Epidermal melanocyte (primary cell): ENCODE measurements around the gene SDK1.
"Not testable (repeated sequence)": the region's sequence is repeated elsewhere in the genome, so short reads cannot be mapped to it uniquely, and the experiment has no call there.

Source experiments
- DNase-seq: peaks from one replicate; pipeline ENCODE4 v3.0.0; 2011; ENCODE audit warnings: low spot score; ENCODE audit not compliant: insufficient read length

SDK1 gene

GRCh38 chr7:3649678-3650440 is 348.8 kb downstream of the SDK1 start:
- DNase-seq, result no peak

DNA sequence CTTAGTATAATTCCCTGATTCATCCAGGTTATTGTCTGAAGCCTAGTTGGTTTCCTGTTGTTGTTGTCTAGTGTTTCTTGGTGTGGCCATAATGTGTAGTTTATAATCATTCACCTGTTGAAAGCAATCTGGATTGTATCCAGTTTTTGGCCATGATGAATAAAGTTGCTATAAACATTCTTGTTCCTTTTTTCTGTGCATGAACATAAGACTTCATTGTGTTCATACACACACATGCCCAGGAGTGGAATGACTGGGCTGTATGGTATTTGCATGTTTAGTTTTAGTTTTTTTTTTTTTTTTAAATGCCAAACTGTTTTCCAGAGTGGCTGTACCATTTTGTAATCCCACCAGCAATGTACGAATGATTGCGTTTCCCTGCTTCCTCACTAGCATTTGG is 349.8 kb downstream of the SDK1 start:
- DNase-seq, result no peak

DNA sequence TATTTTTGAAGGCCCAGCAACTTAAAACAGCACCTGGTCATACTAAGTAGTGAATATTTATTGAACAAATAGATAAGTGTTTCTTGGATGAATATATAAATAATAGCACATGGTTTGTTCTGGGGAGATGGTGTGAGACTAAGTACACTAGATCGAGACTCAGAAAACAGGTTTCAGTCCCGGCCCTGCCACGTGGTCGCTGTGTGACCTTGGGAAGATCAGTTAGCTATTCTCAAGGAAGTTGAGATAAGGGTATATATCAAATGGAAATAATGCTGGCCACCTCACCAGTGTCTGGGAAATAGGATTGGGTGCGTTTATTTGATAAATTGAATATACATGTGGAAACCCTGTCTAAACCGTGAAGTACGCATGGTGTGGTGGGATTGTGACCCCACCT is 354.6 kb downstream of the SDK1 start:
- DNase-seq, result no peak

GRCh38 chr7:3657206-3657605 is 356.2 kb downstream of the SDK1 start:
- no peak for DNase-seq

DNA sequence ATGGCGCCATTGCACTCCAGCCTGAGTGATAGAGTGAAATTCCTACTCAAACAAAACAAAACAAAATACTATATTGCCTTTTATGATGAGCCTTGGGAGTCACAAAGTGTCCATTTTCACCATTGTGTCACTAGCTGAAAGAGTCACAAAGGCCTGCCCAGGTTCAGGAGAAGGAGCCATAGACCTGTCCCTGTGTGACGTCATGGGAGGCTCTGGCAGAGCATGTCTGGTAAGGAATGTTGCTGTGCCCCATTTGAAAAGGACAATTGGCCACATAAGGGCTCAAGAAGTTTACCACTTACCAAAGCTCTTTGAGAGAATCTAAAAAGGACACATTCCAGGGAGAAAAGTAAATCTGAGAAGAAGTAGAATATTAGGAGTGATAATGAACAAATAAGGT is 367.7 kb downstream of the SDK1 start:
- DNase-seq, result no peak

DNA sequence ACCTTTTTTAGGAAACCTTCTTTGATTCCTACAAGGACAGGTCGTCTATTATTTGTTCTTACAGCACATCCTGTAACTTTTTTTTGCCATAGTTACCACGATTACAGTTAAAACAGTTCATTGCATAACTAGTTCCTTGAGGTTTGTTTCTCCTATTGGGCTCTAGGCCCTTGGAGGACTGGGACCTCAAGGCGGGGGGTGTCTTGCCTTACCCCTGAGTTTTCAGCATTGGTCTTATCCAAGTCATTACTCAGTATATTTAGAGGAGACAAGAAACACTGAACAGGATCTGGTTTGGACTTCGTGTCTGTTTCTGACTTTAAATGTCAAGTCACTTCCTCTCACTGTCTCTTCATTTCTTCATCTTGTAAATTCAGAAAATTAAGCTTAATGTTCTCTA is 369.8 kb downstream of the SDK1 start:
- no peak for DNase-seq

DNA sequence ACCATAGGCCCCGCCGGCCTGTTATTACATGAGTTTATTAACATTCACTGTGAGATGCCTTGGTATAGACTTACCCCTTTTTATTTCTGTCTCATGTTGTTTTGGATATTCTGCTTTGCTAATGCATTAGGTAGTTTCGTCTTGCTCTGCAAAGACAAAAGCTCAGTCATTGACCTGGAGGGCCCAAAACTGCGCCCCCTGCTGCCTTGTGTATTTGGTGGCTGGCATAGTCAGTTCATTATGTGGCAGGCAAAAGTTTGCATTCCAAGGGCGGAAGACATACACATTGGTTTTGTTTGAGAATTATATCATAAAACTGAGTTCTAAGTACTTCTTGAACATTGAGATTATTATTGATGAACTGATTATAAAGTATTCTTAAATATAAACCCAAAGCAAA is 372.5 kb downstream of the SDK1 start:
- DNase-seq, result no peak

DNA sequence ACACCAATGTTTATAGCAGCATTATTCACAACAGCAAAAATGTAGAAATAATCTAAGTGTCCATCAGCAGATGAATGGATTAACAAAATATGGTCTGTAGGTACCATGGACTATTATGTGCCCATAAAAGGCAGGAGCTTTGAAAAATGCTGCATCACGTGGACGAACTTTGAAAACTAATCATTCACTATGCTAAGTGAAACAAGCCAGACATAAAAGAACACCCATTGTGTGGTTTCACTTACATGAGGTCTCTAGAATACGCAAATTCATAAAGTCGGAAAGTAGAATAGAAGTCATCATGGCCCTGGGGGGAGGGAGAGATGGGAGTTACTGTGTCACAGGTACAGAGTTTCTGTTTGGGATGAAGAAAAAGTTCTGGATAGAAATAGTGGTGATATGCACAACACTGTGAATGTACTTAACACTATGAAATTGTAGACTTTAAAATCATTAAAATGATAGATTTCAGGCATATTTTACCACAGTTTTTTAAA is 377.3 kb downstream of the SDK1 start:
- no peak for DNase-seq

GRCh38 chr7:3682028-3682710 is 381.1 kb downstream of the SDK1 start:
- no peak for DNase-seq

- no peak for DNase-seq
These were observed 382.8 kb downstream of the SDK1 start for GRCh38 chr7:3683546-3684539.

DNA sequence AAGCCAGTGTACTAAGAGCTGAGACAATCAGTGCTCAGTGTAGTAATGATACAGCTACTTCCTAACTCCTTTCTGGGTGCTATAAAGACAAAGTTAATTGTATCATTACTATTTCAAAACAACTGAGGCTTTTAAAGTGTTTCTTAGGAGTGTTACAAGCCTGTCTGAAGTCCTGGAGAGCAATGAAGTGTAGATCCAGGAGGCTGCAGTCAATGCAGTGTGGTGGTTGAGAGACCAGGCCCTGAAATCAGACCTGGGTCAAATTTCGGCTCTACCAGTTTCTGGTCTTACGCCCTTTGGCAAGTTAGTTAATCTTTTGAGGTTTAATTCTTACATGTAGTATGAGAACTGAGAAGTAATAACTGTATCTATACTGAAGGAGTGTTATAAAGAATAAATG is 387.0 kb downstream of the SDK1 start:
- DNase-seq, result no peak

DNA sequence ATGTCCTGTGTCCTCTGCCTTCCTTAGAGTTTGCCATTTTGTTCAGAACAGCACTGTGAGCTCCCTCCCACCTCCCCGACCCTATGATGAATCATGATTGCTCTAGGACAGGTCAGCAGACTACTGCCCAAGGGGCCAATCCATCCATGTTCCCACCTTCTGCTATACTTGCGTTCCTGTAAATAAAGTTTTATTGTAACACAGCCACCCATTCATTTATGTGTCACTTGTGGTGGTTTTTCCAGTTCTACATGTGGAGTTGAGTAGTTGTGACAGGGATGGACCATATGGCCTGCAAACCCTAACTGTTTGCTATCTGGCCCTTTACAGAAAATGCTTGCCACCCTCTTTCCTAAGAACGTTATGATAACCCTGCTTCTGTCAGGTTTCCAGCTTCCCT is 387.8 kb downstream of the SDK1 start:
- DNase-seq, result no peak

DNA sequence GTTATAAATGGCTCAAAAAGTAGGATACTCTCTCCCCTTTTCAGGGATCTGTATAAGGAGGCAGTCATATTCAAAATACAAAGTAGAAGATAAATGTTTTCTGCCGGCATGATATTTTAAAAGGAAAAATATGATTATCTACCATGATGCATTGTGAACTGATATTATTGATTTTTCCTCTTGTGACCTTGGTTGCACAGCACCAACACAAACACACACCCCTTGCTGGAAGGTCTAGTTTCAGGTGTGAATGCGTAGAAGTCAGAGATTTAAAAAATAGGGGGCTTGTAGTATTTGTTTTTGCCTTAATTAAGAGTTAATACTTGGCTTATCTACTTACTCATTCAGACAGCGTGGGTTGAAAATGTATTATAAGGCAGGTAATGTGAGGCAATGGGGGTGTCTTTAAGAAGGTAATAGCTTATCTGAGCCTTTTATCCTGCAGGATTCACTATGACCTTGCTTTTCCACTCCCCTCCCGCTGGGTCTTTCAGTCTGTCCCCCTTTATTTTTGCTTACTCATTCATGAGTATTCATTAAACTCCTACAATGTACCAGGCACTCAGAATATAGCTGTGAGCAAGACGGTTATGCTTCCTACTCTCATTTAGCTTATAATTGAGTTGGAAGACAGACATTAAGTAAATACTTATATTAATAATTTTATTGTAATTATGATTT is 390.6 kb downstream of the SDK1 start:
- no peak for DNase-seq

- DNase-seq, result no peak
These were observed 394.6 kb downstream of the SDK1 start for GRCh38 chr7:3695602-3696001.

DNA sequence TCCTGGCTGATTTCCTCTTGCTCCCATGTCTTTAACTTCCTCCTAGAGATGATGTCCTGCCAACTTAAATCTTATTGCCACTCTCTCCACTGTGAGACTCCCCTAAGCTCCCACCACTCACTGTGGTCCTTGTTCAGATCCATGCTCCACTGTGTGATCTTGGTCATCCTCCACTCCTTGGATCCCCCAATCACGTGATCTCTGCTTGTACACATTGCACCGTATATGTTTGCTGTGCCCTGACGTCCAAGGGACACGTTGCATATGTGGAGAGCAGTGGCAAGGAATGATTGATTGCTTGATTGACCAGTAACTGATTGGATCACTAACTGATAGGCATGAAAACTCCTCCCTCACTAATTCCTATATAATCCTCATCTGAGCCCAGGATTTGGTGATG is 395.1 kb downstream of the SDK1 start:
- DNase-seq, result no peak

DNA sequence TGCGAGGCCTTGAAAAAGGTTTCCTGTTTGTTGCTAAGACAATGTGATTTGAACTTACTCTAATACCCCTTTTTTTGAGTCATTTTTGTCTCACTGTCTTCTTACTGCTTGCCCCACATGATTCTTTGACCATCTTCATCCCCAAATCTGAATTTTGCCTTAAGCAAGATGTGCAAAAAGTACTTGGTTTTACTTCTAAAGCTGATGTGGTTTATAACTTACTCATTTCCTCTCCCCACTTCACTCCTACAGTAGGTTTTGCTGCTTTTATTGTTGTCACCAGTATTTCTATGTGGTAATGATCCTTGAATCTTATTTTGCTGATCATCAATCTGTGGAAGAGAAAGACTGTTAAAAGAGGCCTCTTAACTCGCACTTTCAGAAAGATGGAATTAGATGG is 396.4 kb downstream of the SDK1 start:
- DNase-seq, result no peak

DNA sequence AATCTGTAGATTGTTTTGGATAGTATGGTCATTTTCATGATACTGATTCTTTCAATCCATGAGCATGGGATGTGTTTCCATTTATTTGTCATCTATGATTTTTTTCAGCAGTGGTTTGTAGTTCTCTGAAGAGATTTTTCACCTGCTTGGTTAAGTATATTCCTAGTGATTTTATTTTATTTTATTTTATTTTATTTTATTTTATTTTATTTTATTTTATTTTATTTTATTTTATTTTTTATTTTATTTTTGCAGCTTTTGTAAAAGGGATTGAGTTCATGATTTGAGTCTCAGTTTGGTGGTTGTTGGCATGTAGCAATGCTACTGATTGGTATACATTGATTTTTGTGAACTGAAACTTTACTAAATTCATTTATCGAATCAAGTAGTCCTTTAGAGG is 404.2 kb downstream of the SDK1 start:
- DNase-seq, result no peak

DNA sequence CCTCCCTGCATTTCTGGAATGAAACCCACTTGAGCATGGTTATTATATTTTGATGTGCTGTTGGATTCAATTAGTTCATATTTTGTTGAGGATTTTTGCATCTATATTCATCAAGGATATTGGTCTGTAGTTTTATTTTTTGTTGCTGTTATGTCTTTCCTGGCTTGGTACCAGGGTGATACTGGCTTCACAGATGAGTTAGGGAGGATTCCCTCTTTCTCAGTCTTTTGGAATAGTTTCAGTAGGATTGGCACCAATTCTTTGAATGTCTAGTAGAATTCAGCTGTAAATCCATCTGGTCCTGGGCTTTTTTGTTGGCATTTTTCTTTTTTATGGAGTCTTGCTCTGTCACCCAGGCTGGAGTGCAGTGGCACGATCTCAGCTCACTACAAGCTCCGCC is 405.0 kb downstream of the SDK1 start:
- DNase-seq, result not testable (repeated sequence)

DNA sequence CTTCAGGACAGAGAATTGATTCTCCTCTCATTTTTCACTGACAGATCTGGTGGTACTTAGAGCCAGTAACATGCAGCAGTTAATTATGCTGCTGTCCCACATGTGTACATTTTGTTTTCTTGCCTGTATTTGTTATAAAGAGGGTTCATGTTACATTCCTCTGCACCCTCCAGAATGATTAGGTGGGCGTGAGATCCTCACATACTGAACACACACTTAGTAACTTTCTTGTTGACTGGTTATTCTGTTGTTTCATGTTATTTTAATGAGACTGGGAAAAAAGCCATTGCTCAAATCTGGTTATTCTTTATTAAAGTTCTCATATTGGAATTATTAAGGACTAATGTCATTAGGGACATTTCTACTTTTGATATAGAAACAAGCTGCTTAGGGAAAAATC is 409.1 kb downstream of the SDK1 start:
- no peak for DNase-seq

DNA sequence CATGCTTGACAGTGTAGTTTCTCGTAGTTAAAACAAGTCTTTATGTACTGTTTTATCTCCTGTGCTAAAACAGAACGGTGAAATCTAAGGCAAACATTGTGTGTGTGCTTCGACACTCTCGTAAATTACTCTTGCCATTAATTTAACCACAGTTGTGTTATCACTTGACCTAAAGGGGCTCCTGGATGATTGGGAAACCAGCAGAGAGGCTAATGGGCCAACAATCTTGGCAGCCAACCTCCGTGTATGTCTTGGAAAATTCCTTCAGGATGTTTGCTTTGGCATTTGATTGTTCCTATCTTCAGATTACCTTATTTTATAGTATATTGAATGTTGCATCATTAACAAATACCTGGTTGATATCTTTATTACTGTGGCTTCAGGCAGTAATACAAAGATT is 409.5 kb downstream of the SDK1 start:
- DNase-seq, result no peak

GRCh38 chr7:3712841-3713240 is 411.8 kb downstream of the SDK1 start:
- no peak for DNase-seq
